GM15510 (cell line): ENCODE results near the gene PRKCB.

Experiments
- POLR2A ChIP-seq: IDR thresholded peaks from 3 replicates; pipeline ENCODE4 v1.6.1; 2011; ENCODE audit warnings: borderline replicate concordance; ENCODE audit not compliant: insufficient read length; ENCODE audit errors: extremely low read depth

Gene PRKCB

DNA sequence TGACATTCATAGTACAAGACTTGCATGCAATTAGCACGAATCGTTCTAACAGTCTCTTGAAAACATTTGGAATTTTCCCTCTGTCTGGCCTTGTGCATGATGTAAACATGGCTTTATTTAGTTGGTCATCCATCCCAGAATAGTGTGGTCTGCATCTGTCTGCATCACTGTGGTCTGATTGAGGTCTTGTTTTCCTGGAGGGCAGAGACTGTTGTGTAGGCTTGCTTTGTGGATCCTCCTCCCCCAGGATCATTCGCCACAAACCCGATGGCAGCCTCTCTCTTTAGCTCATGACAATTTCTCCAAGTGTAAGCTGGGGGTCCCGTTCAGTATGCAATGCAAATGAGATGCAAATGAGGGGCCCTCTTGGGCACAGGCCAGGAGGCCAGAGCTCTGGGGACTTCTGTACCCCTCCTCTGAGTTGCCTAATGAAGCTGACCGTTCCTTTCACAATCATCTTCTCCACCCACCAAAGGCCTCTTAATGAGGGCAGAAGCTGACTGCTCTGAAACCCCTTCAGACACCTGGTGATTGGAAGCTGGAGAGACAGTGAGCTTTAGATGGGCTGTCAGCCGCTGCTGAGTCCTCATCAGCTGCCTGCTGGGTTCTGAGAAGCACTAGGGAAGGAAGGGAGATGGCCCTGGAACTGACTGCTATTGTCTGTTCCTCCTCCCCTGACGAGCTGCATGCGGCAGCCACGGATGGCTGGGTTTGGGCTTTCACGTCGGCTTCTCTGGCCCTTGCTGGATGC, 219.1 kb downstream of the PRKCB start:
- no peak for TF ChIP-seq POLR2A

DNA sequence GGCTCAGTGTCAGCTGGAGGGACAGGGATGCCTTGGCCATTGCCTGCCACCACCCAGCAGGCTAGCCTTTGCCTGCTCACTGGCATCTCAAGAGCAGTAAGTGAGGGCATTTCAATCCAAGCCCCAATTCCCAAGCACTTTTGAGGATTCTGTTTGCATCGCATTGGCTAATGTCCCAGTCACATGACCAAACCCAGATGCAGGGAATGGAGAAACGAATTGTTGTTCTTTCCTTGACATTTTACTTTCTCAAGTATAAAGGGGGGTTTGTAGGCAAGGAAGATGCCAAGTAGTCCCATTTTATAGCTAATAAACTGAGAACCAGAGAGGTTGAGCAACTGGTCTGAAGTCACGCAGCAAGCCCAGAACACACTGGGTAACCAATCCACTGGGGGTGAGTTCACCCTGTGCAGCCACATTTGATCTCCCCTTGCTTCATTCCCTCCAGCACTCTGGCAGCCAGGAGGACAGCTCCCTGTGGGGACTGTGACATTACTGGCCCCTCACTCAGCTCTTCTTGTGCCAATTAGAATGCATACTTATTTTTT, 226.6 kb downstream of the PRKCB start:
- TF ChIP-seq POLR2A, result no peak

GRCh38 chr16:24069036-24069590, 233.3 kb downstream of the PRKCB start:
- TF ChIP-seq POLR2A, result no peak

- TF ChIP-seq POLR2A, result no peak
Observed at GRCh38 chr16:24070851-24071250, 235.1 kb downstream of the PRKCB start.

GRCh38 chr16:24071666-24072360, 236.0 kb downstream of the PRKCB start:
- no peak for TF ChIP-seq POLR2A

DNA sequence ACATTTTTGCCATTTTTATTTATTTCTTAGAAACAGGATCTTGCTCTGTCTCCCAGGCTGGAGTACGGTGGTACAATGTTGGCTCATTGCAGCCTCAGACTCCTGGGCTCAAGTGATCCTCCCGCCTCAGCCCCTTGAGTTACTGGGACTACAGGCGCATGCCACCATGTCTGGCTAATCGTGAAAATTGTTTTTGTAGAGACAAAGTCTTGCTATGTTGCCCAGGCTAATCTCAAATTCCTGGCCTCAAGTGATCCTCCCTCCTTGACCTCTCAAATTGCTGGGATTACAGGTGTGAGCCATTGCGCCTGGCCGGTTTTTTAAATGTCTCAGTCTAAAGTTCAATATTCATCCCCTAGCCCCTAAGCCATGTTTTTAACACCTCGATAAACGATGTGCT, 237.5 kb downstream of the PRKCB start:
- no peak for TF ChIP-seq POLR2A

DNA sequence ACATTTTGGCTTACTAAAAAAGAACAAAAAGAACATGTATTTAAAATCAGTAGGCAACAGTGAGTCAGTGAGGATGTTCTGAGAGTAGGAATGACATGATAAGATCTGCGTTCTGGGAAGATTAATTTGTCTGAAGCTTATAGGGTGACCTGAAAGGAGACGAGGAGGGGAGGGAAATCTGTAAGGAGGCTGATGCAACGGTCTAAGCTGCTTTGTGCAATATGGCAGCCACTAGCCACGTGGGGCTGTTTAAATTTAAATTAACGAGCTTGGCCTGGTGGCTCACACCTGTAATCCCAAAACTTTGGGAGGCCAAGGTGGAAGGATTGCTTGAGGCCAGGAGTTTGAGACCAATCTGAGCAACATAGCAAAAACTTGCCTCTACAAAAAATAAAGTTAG, 238.8 kb downstream of the PRKCB start:
- no peak for TF ChIP-seq POLR2A

DNA sequence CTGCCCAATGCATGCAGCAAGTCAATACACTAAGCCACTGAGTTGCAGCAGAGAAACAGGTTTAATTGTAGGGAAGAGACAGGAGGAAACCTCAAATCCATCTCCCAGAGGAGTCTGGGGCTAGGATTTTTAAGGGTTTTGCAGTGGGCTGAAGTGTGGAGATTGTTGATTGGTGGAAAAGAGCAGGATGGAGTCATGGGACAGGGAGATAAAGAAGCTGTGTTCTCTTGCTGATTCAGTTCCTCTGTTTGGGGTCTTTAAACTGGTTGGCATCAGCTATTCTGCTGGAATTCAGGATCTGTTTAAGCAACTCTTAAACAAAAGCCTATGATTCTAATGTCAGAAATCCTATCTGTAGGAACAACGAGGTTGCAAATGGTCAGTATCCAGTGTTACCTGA, 239.5 kb downstream of the PRKCB start:
- no peak for TF ChIP-seq POLR2A

- TF ChIP-seq POLR2A, result no peak
Observed at GRCh38 chr16:24075931-24076716, 240.3 kb downstream of the PRKCB start.

DNA sequence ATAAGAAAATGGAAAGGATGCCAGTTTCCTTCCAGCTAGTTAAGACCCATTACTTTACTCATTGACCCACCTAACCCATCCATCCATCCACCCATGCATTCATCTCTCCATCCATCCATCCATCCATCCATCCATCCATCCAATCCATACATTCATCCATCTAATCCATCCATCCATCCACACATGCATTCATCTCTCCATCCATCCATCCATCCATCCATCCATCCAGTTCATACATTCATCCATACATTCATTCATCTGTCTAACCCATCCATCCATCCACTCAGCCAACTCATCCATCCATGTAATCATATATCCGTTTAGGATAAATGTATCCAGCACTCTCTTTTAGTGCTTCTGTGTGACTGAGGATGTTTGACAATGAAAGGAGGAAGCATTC, 241.5 kb downstream of the PRKCB start:
- TF ChIP-seq POLR2A, result no peak

DNA sequence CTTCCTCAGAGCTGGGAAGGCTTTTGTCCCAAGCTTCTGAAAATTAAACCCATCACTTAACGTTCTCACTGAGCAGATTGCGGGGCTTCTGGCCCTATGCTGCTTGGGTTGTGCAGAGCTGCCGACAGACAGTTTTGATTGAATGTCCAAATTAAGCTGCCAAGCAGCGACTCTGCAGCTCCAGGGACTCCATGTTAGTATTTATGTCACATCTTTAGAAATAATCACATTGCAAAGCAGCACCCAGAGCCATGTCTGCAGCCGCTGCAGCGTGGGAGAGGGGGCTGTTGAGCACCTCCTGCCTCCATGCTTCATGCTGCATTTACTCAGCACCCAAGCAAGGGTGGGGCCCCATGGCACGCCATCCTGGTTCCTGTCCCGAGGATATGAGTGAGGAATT, 242.2 kb downstream of the PRKCB start:
- no peak for TF ChIP-seq POLR2A

DNA sequence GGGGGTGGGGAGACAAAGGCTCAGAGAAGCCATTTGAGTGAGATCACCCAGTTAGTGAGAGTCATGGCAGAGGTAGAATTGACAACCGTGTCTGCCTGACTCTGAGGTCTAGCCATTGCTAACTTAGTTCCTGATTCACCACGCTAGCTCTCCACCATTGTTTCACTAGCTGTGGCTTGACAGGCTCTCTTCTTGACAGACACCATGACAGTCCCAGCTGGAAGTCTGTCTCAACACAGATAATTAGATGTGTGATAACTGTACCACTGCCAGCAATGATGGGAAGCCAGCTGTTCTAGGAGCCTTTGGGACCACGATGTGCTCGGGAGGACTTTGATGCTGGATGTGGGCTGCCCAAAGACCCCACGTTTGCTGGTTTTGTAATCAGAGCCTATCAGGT, 249.9 kb downstream of the PRKCB start:
- TF ChIP-seq POLR2A, result no peak

GRCh38 chr16:24087891-24088410, 252.2 kb downstream of the PRKCB start:
- TF ChIP-seq POLR2A, result no peak

GRCh38 chr16:24088767-24089166, 253.0 kb downstream of the PRKCB start:
- no peak for TF ChIP-seq POLR2A

- no peak for TF ChIP-seq POLR2A
Observed at GRCh38 chr16:24091125-24091524, 255.3 kb downstream of the PRKCB start.
